ENCODE measurements around the gene AGXT. TPM values are rescaled to one million over a fixed set of nuclear protein-coding genes. Genes with fewer than 3 reads are reported as not detected.

The AGXT gene
- total and polyA plus RNA-seq, 4 donors = 254 to 1,572 (median 1,428) TPM

- no peaks in the 10 kb centered on the region for H3K9me3 ChIP-seq (ENCODE audit: control insufficient read depth in 4 of 4, low read length in 3 of 4)
- no peak overlapping the region for H3K4me3 ChIP-seq (ENCODE audit: low read depth in 1 of 3, low read length in 3 of 3)
- TF ChIP-seq ATF3 (IDR thresholded peaks at IDR 0.05) (no peak), MAX (IDR thresholded peaks at IDR 0.05) (no peak), EGR1 (IDR thresholded peaks at IDR 0.05; ENCODE audit: low read depth in 2 of 2) (no peak), RXRA (IDR thresholded peaks at IDR 0.05) (no peak)
- TF ChIP-seq, protein P1, sequence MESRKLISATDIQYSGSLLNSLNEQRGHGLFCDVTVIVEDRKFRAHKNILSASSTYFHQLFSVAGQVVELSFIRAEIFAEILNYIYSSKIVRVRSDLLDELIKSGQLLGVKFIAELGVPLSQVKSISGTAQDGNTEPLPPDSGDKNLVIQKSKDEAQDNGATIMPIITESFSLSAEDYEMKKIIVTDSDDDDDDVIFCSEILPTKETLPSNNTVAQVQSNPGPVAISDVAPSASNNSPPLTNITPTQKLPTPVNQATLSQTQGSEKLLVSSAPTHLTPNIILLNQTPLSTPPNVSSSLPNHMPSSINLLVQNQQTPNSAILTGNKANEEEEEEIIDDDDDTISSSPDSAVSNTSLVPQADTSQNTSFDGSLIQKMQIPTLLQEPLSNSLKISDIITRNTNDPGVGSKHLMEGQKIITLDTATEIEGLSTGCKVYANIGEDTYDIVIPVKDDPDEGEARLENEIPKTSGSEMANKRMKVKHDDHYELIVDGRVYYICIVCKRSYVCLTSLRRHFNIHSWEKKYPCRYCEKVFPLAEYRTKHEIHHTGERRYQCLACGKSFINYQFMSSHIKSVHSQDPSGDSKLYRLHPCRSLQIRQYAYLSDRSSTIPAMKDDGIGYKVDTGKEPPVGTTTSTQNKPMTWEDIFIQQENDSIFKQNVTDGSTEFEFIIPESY (IDR thresholded peaks at IDR 0.05) = no peak
- WGBS = 87% methylated on average over 12 of the region's 12 CpGs
- no peak overlapping the region for H3K27ac ChIP-seq (ENCODE audit: low read depth in 1 of 2, low read length in 2 of 2)
- no peaks in the 10 kb centered on the region for H3K36me3 ChIP-seq (ENCODE audit: control insufficient read depth in 4 of 4, insufficient read depth in 3 of 4, low read depth in 1 of 4, low read length in 3 of 4)
- DNase-seq (ENCODE audit: low spot score) = no peak
- H3K27me3 ChIP-seq (ENCODE audit: control insufficient read depth in 4 of 4, insufficient read depth in 4 of 4, low read length in 3 of 4) = no peaks in the 10 kb centered on the region
- H3K4me1 ChIP-seq (ENCODE audit: control insufficient read depth in 4 of 4, insufficient read depth in 4 of 4, low read length in 3 of 4) = peaks cover 7 to 28% (median 20%) of the 10 kb centered on the region in 4 donors
- H3K9ac ChIP-seq (ENCODE audit: low read depth in 1 of 2, low read length in 2 of 2) = no peak overlapping the region
Observed at GRCh38 chr2:240848900-240849680, 19.5 kb upstream of the AGXT start.

- H3K4me3 ChIP-seq (ENCODE audit: low read depth in 1 of 3, low read length in 3 of 3) = no peak overlapping the region
- H3K36me3 ChIP-seq (ENCODE audit: control insufficient read depth in 4 of 4, insufficient read depth in 3 of 4, low read depth in 1 of 4, low read length in 3 of 4) = no peaks in the 10 kb centered on the region
- no peak for TF ChIP-seq REST (IDR thresholded peaks at IDR 0.05)
- TF ChIP-seq NR2F2 (IDR thresholded peaks at IDR 0.05) = no peak
- TF ChIP-seq RXRA (IDR thresholded peaks at IDR 0.05) = no peak
- no peak for TF ChIP-seq MAX (IDR thresholded peaks at IDR 0.05)
- TF ChIP-seq FOXA2 (IDR thresholded peaks at IDR 0.05) = no peak
- no peak for TF ChIP-seq CTCF (IDR thresholded peaks at IDR 0.05; ENCODE audit: low read depth, low read length, missing input control)
- no peak for TF ChIP-seq FOXA1 (IDR thresholded peaks at IDR 0.05)
- no peak for TF ChIP-seq RAD21 (IDR thresholded peaks at IDR 0.05)
- TF ChIP-seq HNF4G (IDR thresholded peaks at IDR 0.05) = no peak
- TF ChIP-seq JUND (IDR thresholded peaks at IDR 0.05) = no peak
- TF ChIP-seq TAF1 (conservative IDR thresholded peaks at IDR 0.05) = no peak
- TF ChIP-seq HNF4A (conservative IDR thresholded peaks at IDR 0.05) = no peak
- no peak for TF ChIP-seq ATF3 (IDR thresholded peaks at IDR 0.05)
- TF ChIP-seq YY1 (IDR thresholded peaks at IDR 0.05) = no peak
- TF ChIP-seq, protein P1 (IDR thresholded peaks at IDR 0.05) = no peak
- TF ChIP-seq EGR1 (IDR thresholded peaks at IDR 0.05; ENCODE audit: low read depth in 2 of 2) = no peak
- TF ChIP-seq SP1 (IDR thresholded peaks at IDR 0.05) = no peak
- H3K9me3 ChIP-seq (ENCODE audit: control insufficient read depth in 4 of 4, low read length in 3 of 4) = no peaks in the 10 kb centered on the region
- no peaks in the 10 kb centered on the region for H3K27me3 ChIP-seq (ENCODE audit: control insufficient read depth in 4 of 4, insufficient read depth in 4 of 4, low read length in 3 of 4)
- no peak for DNase-seq (ENCODE audit: low spot score)
- H3K9ac ChIP-seq (ENCODE audit: low read depth in 1 of 2, low read length in 2 of 2) = no peak overlapping the region
- no peak overlapping the region for H3K27ac ChIP-seq (ENCODE audit: low read depth in 1 of 2, low read length in 2 of 2)
- peaks cover 7 to 30% (median 20%) of the 10 kb centered on the region in 4 donors for H3K4me1 ChIP-seq (ENCODE audit: control insufficient read depth in 4 of 4, insufficient read depth in 4 of 4, low read length in 3 of 4)
- 92% methylated on average over 11 of the region's 11 CpGs for WGBS
Observed at GRCh38 chr2:240850026-240850425, 18.6 kb upstream of the AGXT start.
